GM18909 (cell line): Measurements from ENCODE around the gene ZBTB18.
A peak's percentile ranks its signal among the peaks of the same experiment; 100 is the strongest.
"Not testable (repeated sequence)": the region's sequence is repeated elsewhere in the genome, so short reads cannot be mapped to it uniquely, and the experiment has no call there.

Experiments used
- ATAC-seq: cut with Tn5 transposase; IDR thresholded peaks from one replicate; pipeline ENCODE4 v1.9.1; 2021; ENCODE audit warnings: mild to moderate bottlenecking; ENCODE audit not compliant: unreplicated experiment, poor library complexity

The ZBTB18 gene

DNA sequence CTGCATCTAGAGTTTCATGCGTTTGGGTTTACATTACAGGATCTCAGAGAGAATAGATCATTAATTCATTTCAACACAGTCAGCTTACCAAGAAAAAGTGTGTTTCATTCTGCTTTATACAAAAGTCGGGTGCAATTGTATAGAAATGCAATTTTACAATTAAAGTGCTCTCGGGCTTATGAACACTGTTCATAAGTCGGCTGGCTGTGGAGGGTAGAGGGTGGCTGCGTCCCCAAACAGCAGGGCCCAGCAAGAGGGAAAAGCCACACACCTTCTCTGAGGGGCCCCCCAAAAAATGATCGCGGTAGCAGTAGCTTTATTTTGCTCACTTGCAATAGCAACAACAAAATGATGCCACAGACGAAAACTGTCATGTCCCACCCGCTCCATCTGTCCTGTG lies 13.8 kb upstream of the ZBTB18 start:
- no peak for ATAC-seq

DNA sequence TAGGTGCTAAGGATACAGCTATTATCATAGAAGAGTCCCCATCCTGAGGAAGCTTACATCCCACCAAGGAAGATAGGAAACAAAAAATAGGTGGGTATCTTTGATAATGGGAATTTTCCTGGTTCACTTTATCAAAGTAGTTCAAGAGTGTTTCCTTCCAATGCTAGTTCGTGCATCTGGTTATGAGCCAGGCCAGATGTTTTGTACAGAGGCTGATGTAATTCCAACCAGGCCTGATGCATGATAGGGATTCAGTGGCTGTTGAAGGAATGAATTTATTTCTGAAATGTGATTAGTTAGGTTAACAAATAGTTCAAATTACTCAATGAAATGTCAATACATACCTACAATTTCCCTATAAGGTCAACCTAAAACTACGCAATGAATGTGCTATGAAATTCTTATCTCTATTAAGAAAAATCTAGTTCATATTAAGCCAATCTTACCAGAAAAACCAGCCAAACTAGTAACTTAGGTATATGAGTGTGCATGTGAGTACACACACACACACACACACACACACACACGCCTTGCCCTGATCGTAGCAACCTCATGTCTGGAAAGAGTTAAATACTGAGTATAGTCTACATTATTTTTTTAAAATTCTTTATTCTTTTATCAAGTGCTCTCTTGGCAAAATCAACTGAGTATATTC lies 9.5 kb upstream of the ZBTB18 start:
- ATAC-seq, result no peak

GRCh38 chr1:244042293-244042692 lies 8.8 kb upstream of the ZBTB18 start:
- ATAC-seq, result no peak

GRCh38 chr1:244044423-244044822 lies 6.7 kb upstream of the ZBTB18 start:
- no peak for ATAC-seq

GRCh38 chr1:244046254-244046653 lies 4.8 kb upstream of the ZBTB18 start:
- ATAC-seq, result not testable (repeated sequence)

- ATAC-seq, result no peak
Measured at GRCh38 chr1:244046907-244047611, 4.0 kb upstream of the ZBTB18 start.

- peak; percentile 77 for ATAC-seq
Measured at GRCh38 chr1:244047621-244048255, 3.3 kb upstream of the ZBTB18 start.

- peak; percentile 77 for ATAC-seq
Measured at GRCh38 chr1:244048256-244049161, 2.6 kb upstream of the ZBTB18 start.

- ATAC-seq, result no peak
Measured at GRCh38 chr1:244049162-244050013, 1.7 kb upstream of the ZBTB18 start.

DNA sequence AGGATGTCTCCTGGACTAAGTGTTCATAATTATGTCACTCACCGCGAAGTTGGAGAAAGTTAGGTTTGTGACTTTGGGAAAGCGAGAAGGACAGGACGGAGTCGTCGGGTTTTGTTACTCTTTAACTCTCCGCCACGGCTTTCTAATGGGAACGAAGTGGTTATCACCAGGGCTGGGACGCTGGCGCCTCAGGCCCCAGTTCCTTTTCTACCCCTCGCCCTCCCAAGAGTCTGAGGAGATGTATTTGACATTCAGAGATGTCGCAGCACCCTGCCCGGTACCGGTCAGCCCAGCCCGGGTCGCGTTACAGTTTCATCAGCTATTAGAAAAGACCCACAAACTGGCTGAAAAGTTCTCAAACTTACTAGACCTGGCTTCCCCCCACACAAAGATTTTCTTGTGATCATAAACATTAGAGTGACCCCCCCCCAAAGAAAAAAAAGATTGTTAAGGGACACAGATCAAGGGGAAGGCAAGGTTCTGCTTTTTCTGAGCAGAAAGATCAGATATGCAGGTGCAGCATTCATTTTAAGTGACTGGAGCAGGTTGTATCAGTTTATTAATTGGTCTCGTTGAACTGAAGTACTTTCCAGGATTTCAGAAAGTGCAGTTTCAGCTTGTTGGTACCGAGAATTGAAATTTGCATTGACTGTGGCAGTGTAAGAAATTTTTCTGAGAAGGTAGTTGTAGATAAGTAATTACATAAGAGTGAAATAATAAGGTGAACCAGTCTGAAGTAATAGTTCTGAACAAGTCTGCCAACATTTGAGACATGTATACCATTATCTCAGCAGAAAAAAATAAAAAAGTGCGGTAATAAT lies 859 bp upstream of the ZBTB18 start:
- no peak for ATAC-seq

DNA sequence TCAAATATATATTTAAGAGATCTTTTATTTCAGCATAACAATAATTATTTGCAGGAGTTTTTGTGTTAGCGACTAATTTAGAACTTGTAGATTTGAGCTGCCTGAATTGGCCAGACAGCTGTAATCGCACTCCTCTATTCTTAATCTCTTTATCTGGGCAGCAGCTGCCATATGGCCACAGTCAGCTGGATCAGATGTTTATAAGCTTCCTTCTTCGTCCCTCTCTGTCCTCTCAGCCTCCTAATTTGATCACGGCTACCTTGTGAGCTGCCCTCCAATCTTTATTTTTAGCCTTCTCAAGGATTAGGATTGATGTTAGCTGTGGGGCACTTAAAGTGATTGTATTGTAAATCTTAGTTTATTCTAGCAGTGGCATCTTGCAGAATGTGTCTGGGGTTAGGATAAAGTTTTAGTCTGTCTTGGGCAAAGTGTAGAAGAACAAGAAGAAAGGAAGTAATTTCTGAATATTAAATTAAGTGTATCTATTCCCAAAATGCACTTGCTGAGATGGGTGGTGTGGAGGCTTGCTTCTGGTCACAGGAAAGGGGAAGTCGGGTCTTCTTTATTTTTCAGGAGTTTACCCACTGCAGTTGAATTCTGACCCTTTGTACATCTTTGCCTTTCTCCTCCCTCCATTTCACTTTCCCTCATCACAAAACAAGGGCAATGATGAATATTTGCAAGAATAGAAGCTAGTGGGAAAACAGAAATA lies 1.1 kb downstream of the ZBTB18 start:
- no peak for ATAC-seq

DNA sequence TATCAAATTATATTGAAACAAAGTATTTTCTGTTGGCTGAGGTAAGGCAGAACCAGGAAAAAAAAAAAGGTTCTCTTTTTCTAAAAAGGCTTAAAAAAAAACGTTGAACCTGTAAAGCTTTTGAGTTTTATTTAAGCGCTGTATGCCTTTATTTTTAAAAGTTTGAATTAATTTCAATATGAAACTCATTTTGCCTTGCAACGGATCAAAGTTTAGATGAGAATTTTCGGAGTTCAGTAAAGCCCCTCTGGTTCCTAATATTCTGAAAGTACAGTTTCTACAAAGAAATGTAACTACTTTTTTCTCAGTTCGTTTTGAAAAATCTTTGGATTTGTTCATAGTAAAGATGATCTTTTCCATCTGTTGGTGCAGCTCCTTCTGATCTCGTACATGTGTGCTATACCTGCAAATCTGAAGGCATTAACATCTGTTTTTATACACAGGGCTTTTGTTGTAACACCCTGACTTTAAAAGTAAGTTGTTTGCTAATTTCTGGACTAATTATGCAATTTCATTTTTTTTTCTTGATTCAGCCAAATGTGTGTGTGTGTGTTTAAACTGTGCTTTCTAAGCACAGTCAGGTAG lies 1.7 kb downstream of the ZBTB18 start:
- no peak for ATAC-seq

- ATAC-seq, result no peak
Measured at GRCh38 chr1:244053831-244054230, 2.7 kb downstream of the ZBTB18 start.

DNA sequence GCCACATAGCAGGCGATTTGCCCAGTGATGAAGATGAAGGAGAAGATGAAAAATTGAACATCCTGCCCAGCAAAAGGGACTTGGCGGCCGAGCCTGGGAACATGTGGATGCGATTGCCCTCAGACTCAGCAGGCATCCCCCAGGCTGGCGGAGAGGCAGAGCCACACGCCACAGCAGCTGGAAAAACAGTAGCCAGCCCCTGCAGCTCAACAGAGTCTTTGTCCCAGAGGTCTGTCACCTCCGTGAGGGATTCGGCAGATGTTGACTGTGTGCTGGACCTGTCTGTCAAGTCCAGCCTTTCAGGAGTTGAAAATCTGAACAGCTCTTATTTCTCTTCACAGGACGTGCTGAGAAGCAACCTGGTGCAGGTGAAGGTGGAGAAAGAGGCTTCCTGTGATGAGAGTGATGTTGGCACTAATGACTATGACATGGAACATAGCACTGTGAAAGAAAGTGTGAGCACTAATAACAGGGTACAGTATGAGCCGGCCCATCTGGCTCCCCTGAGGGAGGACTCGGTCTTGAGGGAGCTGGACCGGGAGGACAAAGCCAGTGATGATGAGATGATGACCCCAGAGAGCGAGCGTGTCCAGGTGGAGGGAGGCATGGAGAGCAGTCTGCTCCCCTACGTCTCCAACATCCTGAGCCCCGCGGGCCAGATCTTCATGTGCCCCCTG lies 3.3 kb downstream of the ZBTB18 start:
- no peak for ATAC-seq

DNA sequence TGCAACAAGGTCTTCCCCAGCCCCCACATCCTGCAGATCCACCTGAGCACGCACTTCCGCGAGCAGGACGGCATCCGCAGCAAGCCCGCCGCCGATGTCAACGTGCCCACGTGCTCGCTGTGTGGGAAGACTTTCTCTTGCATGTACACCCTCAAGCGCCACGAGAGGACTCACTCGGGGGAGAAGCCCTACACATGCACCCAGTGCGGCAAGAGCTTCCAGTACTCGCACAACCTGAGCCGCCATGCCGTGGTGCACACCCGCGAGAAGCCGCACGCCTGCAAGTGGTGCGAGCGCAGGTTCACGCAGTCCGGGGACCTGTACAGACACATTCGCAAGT lies 3.8 kb downstream of the ZBTB18 start:
- no peak for ATAC-seq

DNA sequence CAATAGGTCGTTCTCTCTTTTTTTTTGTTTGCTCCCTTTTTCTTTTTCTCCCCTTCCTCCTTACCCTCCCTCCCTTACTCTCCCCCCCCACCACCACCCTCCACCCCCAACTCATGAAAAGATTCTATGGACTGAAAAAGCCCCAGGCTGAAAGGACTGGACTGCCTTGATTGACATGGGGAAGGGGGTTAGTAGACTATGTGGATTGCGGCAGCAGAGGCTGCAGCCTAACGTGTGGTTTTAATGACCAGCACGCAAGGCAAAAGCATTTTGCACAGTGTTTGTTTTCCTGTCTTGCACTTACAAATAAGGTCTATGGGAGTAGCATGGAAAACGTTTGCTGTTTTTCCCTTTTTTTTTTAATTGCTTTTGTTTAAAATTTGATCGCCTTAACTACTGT lies 5.5 kb downstream of the ZBTB18 start:
- no peak for ATAC-seq
